Caco-2 (cell line): ENCODE data around the gene RUVBL1. TPM values are rescaled to one million over a fixed set of nuclear protein-coding genes. Genes with fewer than 3 reads are reported as not detected.

Source experiments
- BruUV-seq: library from RNA; stranded (reverse); fragments of 400-500 nt; replicated peaks from 2 replicates; lab custom pipeline; 2021; lab: Mats Ljungman, UMichigan
- CTCF ChIA-PET: fragments of 300-600 bp; sonication (Branson Sonifier 250); formaldehyde crosslinking; loops from one replicate; lab custom pipeline; 2022; ENCODE audit warnings: antibody characterized with exemption; lab: Charles Lee
- POLR2A ChIA-PET: fragments of 300-600 bp; sonication (Branson Sonifier 250); formaldehyde crosslinking; loops from one replicate; lab custom pipeline; 2022; ENCODE audit warnings: antibody characterized with exemption; lab: Charles Lee
- DNase-seq, 2 experiments: peaks; one replicate each; pipeline versions ENCODE4 v3.0.0 to v3.0.0-alpha.2; 2020 to 2022
- H3K27me3 ChIP-seq: replicated peaks from 2 replicates; pipeline ENCODE4 v1.6.0; 2011; ENCODE audit warnings: low read length; ENCODE audit not compliant: control insufficient read depth, insufficient read depth
- H3K36me3 ChIP-seq: 2 replicates; pipeline ENCODE4 v1.5.1; 2011; ENCODE audit warnings: low read length; ENCODE audit not compliant: control insufficient read depth, insufficient read depth
- H3K4me1 ChIP-seq: fragments of 250-450 bp; sonication (Bioruptor Pico); 2 replicates; pipeline ENCODE4 v1.5.1; 2020; ENCODE audit warnings: mild to moderate bottlenecking
- H3K4me3 ChIP-seq: 2 replicates; pipeline ENCODE4 v1.5.1; 2011; ENCODE audit warnings: low read depth, mild to moderate bottlenecking, control low read depth, low read length
- H3K9me3 ChIP-seq: fragments of 250-450 bp; sonication (Bioruptor Pico); 2 replicates; pipeline ENCODE4 v1.5.1; 2020; ENCODE audit warnings: mild to moderate bottlenecking, moderate library complexity
- H3K27ac Mint-ChIP-seq: one replicate; pipeline ENCODE4 v1.8.0; 2022; ENCODE audit warnings: mixed read lengths; ENCODE audit not compliant: unreplicated experiment
- H3K27me3 Mint-ChIP-seq: one replicate; pipeline ENCODE4 v1.8.0; 2022; ENCODE audit warnings: mixed read lengths; ENCODE audit not compliant: insufficient read depth, unreplicated experiment
- H3K36me3 Mint-ChIP-seq: one replicate; pipeline ENCODE4 v1.8.0; 2022; ENCODE audit warnings: mild to moderate bottlenecking, mixed read lengths; ENCODE audit not compliant: insufficient read depth, unreplicated experiment
- H3K4me1 Mint-ChIP-seq: one replicate; pipeline ENCODE4 v1.8.0; 2022; ENCODE audit warnings: low read depth, mixed read lengths; ENCODE audit not compliant: unreplicated experiment
- H3K4me3 Mint-ChIP-seq: one replicate; pipeline ENCODE4 v1.8.0; 2022; ENCODE audit warnings: mild to moderate bottlenecking, moderate library complexity, mixed read lengths; ENCODE audit not compliant: unreplicated experiment
- H3K9me3 Mint-ChIP-seq: one replicate; pipeline ENCODE4 v1.8.0; 2022; ENCODE audit warnings: mixed read lengths; ENCODE audit not compliant: unreplicated experiment
- CTCF ChIP-seq, 2 experiments: fragments of 200-600 bp in 1 of 2; IDR thresholded peaks; 1 replicate in 1 of 2; 2 replicates in 1 of 2; pipeline versions ENCODE4 v1.5.1 to v1.8.0; 2011 to 2022; ENCODE audit warnings: antibody characterized with exemption in 1 of 2, control low read depth in 1 of 2, inconsistent platforms in 1 of 2, low read depth in 1 of 2, low read length in 1 of 2, mild to moderate bottlenecking in 1 of 2, moderate library complexity in 1 of 2; ENCODE audit not compliant: insufficient read depth in 1 of 2, severe bottlenecking in 1 of 2, unreplicated experiment in 1 of 2
- intact Hi-C: fragments of 100-400 bp; cut with micrococcal nuclease; formaldehyde crosslinking; loops from one replicate; pipeline ENCODE4 v1.10.0; 2022; ENCODE audit not compliant: unreplicated experiment
- total RNA-seq: library from RNA; stranded (reverse); gene quantifications from 2 replicates; pipeline ENCODE4 v1.2.3, GENCODE V29; 2022

Gene RUVBL1
- total RNA-seq, 1 experiment from 2014 or later = 56.4 TPM

GRCh38 chr3:128056258-128056657, 67.4 kb downstream of the RUVBL1 start:
- intact Hi-C loops = no loop called here
- H3K4me1 ChIP-seq = peaks cover 15% of the 10 kb centered on the region
- POLR2A ChIA-PET = no interaction called here
- CTCF ChIA-PET = no interaction called here
- H3K27me3 Mint-ChIP-seq = no peaks in the 10 kb centered on the region
- no peak overlapping the region for H3K4me3 Mint-ChIP-seq
- no peak for TF ChIP-seq CTCF (IDR thresholded peaks at IDR 0.05; ENCODE audit: insufficient read depth in 1 of 2, low read depth in 1 of 2, low read length in 1 of 2, severe bottlenecking in 1 of 2, unreplicated experiment in 1 of 2)
- peaks cover 77% of the 10 kb centered on the region for H3K36me3 Mint-ChIP-seq
- H3K9me3 Mint-ChIP-seq = no peaks in the 10 kb centered on the region
- H3K9me3 ChIP-seq = no peaks in the 10 kb centered on the region
- H3K27ac Mint-ChIP-seq = no peak overlapping the region
- H3K4me3 ChIP-seq = no peak overlapping the region
- peaks cover 25% of the 10 kb centered on the region for H3K4me1 Mint-ChIP-seq
- no peaks in the 10 kb centered on the region for H3K27me3 ChIP-seq
- DNase-seq = no peak
- peaks cover 6% of the 10 kb centered on the region for H3K36me3 ChIP-seq
- no TSS peak for BruUV-seq

- POLR2A ChIA-PET = no interaction called here
- TF ChIP-seq CTCF (IDR thresholded peaks at IDR 0.05; ENCODE audit: insufficient read depth in 1 of 2, low read depth in 1 of 2, low read length in 1 of 2, severe bottlenecking in 1 of 2, unreplicated experiment in 1 of 2) = no peak
- H3K36me3 Mint-ChIP-seq = peaks cover 59% of the 10 kb centered on the region
- H3K9me3 Mint-ChIP-seq = no peaks in the 10 kb centered on the region
- Histone ChIP-seq H3K36me3 (peaks cover 6% of the 10 kb centered on the region), H3K4me3 (no peak overlapping the region), H3K27me3 (no peaks in the 10 kb centered on the region), H3K9me3 (no peaks in the 10 kb centered on the region), H3K4me1 (peaks cover 15% of the 10 kb centered on the region)
- BruUV-seq = no TSS peak
- no peak for DNase-seq
- H3K27ac Mint-ChIP-seq = no peak overlapping the region
- intact Hi-C loops = no loop called here
- CTCF ChIA-PET = no interaction called here
- H3K4me1 Mint-ChIP-seq = peaks cover 28% of the 10 kb centered on the region
- H3K4me3 Mint-ChIP-seq = peak overlapping the region; percentile 97
- H3K27me3 Mint-ChIP-seq = no peaks in the 10 kb centered on the region
Measured at GRCh38 chr3:128054367-128054766, 69.2 kb downstream of the RUVBL1 start.

GRCh38 chr3:128053614-128054013, 70.0 kb downstream of the RUVBL1 start:
- TF ChIP-seq CTCF (IDR thresholded peaks at IDR 0.05; ENCODE audit: insufficient read depth in 1 of 2, low read depth in 1 of 2, low read length in 1 of 2, severe bottlenecking in 1 of 2, unreplicated experiment in 1 of 2) = no peak
- intact Hi-C loops = no loop called here
- H3K4me1 ChIP-seq = peaks cover 15% of the 10 kb centered on the region
- H3K36me3 ChIP-seq = peaks cover 6% of the 10 kb centered on the region
- no peaks in the 10 kb centered on the region for H3K9me3 Mint-ChIP-seq
- peaks cover 51% of the 10 kb centered on the region for H3K36me3 Mint-ChIP-seq
- no peaks in the 10 kb centered on the region for H3K9me3 ChIP-seq
- peak overlapping the region; percentile 97 for H3K4me3 Mint-ChIP-seq
- POLR2A ChIA-PET = no interaction called here
- no peaks in the 10 kb centered on the region for H3K27me3 ChIP-seq
- no peak for DNase-seq
- H3K27ac Mint-ChIP-seq = no peak overlapping the region
- H3K4me3 ChIP-seq = peak overlapping the region; percentile 95
- H3K27me3 Mint-ChIP-seq = no peaks in the 10 kb centered on the region
- BruUV-seq = no TSS peak
- H3K4me1 Mint-ChIP-seq = peaks cover 28% of the 10 kb centered on the region
- CTCF ChIA-PET = no interaction called here
